ENCODE measurements around the gene CAPN6. TPM values are rescaled to one million over a fixed set of nuclear protein-coding genes. Genes with fewer than 3 reads are reported as not detected.

CAPN6 gene
- total and polyA plus RNA-seq, 11 donors, result 0.04 to 2.2 (median 0.33) TPM; not detected in 5

DNA sequence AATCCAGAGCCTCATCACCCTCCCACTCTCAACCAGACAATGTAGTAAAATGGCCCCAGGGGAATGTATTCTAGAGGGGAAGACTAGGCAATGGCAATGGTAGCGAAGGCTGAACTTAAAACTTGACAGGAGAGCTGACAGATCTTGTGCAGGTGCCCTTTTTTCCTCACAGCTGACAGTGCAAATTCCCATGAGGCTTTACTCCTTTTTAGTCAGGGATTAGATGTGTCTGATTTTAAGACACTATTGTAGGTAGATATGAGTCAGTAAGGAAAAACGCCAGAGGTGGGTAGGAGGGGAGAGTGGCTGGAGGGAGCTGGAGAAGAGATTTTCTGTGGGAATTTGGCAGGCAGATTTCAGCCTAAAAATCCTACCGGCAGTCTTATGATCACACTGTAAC is 10.7 kb downstream of the CAPN6 start:
- Histone ChIP-seq H3K4me3 (no peak overlapping the region), H3K27me3 (peaks cover 0 to 32% (median 0%) of the 10 kb centered on the region in 9 donors), H3K27ac (no peak overlapping the region), H3K36me3 (no peaks in the 10 kb centered on the region), H3K9me3 (no peaks in the 10 kb centered on the region), H3K4me1 (no peaks in the 10 kb centered on the region)
- TF ChIP-seq CTCF (IDR thresholded peaks at IDR 0.05) (no peak), POLR2A (IDR thresholded peaks at IDR 0.05) (no peak)
- no peak for DNase-seq
- intact Hi-C loops (cut with DNase I), result no loop called here
- 56 to 73% (median 64%) methylated on average over 3 of the region's 3 CpGs for WGBS, 4 donors
- no peak for ATAC-seq

DNA sequence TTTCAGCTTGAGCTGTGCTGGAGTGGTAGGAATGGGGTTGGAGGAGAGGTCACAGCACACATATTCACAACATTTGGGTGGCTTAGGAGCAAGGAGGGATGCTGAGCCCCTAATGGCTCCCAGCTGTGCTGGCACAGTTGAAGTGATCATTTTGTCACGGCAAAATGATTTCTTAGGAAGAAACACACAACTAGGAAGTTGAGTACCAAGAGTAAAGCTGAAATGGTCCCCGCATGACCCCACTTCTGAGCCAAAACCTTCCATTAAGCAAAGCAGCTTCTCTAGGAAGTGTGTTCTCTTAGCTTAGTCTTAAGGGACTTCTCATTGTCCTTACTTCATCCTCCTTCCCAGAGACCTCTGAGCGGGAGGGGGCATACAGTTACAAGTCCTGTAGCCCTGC is 12.6 kb downstream of the CAPN6 start:
- Histone ChIP-seq H3K36me3 (no peaks in the 10 kb centered on the region), H3K27me3 (peaks cover 0 to 23% (median 0%) of the 10 kb centered on the region in 9 donors), H3K4me1 (no peaks in the 10 kb centered on the region), H3K9me3 (no peaks in the 10 kb centered on the region), H3K4me3 (no peak overlapping the region), H3K27ac (no peak overlapping the region)
- DNase-seq (no peak), ATAC-seq (peak in 1 of 4 donors; percentile 22)
- WGBS, 4 donors, result 50 to 85% (median 74%) methylated on average over 3 of the region's 3 CpGs
- intact Hi-C loops (cut with DNase I), result no loop called here
- TF ChIP-seq POLR2A (IDR thresholded peaks at IDR 0.05) (no peak), CTCF (IDR thresholded peaks at IDR 0.05) (no peak)

DNA sequence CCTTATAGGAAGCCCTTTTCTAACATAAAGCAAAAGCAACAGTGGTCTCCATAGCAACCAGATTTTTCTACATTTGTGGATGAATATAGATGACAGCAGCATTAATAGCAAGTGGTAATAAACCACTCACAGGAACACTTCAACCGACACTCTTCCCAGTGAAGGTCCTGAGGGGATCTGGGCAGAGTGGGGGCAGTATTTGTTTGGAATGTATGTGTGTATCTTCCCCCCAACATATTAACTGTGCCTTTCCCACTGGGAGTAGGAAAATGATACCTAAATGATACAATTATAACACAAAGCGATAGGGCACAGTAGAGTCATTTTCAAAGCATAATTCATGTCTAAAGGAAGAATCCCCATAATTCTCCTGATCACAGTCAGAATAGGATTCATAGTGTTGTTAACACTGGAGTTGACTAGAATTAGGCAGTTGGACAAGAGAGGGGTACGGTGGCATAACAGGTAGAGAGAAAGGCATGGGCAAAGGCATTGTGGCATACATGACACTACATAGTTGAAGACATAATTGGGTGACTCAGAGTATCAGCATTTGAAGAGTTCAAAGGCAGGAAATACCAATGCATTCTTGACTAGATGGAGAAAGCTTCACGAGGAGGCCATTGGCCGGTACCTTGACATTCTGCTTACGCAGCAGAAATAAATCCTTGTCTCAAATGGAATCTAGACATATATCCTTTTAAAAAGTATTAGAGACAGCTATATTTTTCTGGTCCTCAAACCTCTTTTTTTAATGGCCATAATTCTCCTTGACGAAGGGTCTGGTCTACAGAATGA is 15.2 kb downstream of the CAPN6 start:
- TF ChIP-seq POLR2A (IDR thresholded peaks at IDR 0.05) (no peak), CTCF (IDR thresholded peaks at IDR 0.05) (no peak)
- no peak for DNase-seq
- no peak overlapping the region for H3K4me3 ChIP-seq
- no peaks in the 10 kb centered on the region for H3K9me3 ChIP-seq
- H3K27me3 ChIP-seq, result peaks cover 0 to 22% (median 0%) of the 10 kb centered on the region in 9 donors
- H3K4me1 ChIP-seq, result no peaks in the 10 kb centered on the region
- ATAC-seq, result no peak
- 60 to 76% (median 68%) methylated on average over 7 of the region's 7 CpGs for WGBS, 4 donors
- H3K36me3 ChIP-seq, result no peaks in the 10 kb centered on the region
- no peak overlapping the region for H3K27ac ChIP-seq
- intact Hi-C loops (cut with DNase I), result no loop called here

DNA sequence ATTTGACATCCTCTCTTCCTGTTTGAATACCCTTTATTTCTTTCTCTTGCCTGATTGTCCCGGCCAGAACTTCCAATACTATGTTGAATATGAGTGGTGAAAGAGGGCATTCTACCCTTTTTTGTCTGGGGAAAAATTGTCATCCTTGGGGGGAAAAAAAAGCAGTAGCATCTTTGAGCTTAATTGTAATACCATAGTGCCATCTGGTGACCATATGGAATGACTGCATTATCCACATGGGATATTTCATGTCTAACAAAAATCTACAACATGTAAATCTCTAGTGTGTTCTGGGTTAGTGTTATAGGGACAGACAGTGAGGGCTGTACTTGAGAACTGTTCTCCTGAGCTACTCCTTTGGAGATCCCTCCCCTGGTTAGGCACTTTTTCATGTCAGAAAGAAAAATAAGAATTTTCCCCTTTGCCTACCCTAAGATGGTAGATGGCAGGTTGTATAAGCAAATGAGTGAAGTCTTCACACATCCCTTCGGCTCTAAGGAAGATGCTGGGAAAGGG is 26.0 kb downstream of the CAPN6 start:
- intact Hi-C loops (cut with DNase I), result loop anchor here in 7 of 10 donors (5.0 to 10.0 kb wide), 4 partner anchors 259 to 789 kb away; no protein-coding TSS in a partner anchor
- no peak for DNase-seq
- WGBS, 4 donors, result 31 to 53% (median 47%) methylated on average over 2 of the region's 2 CpGs
- no peak overlapping the region for H3K27ac ChIP-seq
- no peak for ATAC-seq
- H3K4me1 ChIP-seq, result no peaks in the 10 kb centered on the region
- no peak overlapping the region for H3K4me3 ChIP-seq
- H3K27me3 ChIP-seq, result peaks cover 0 to 38% (median 0%) of the 10 kb centered on the region in 9 donors
- TF ChIP-seq CTCF (IDR thresholded peaks at IDR 0.05) (peak in 10 of 12 donors; percentile 18 to 49 (median 29)), POLR2A (IDR thresholded peaks at IDR 0.05) (no peak)
- H3K9me3 ChIP-seq, result no peaks in the 10 kb centered on the region
- no peaks in the 10 kb centered on the region for H3K36me3 ChIP-seq

All from heart left ventricle (tissue), 16 donors.